CD4-positive, alpha-beta T cell treated with Interleukin-15 for 4 hours (primary cell): ENCODE results near the gene GPBAR1.

Experiments used
- DNase-seq: peaks from one replicate; pipeline ENCODE4 v3.0.0-alpha.2; 2020; ENCODE audit warnings: low spot score

Gene GPBAR1

GRCh38 chr2:218285604-218286003 is 24.8 kb downstream of the GPBAR1 start:
- no peak for DNase-seq

- peak; percentile 87 for DNase-seq
These were observed 26.0 kb downstream of the GPBAR1 start for GRCh38 chr2:218286570-218287459.

DNA sequence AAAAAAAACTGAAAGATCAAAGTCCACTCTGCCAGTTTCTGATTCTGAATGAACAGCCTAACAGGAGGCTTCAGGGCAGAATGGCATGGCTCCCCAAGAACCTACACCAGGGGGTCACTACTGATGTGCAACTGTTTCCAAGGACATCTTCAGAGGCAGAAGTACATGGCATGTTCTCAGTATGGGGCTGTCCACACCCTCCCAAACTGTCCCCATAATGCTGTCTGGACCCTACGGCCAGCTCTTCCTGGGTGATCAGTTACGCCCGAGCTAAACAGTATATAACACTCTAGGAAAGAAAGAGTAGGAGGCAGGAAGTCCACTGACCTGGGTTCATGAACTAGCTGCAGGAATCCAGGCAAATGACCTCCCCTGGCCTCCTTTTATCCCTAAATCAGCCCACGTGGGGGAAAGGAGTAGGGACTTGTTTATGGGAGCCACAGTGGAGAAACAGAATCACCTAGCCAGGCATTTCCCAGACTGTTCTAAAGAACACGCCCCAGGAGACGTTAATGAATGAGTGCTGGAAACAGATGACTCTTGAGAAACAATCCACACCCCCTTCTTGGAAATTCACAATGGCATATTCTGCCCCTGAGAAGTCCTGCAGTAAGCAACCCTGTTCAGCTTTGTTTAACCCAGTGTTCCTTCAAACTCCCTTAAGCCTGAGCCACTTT is 29.0 kb downstream of the GPBAR1 start:
- DNase-seq = no peak

- peak; percentile 62 for DNase-seq
These were observed 29.8 kb downstream of the GPBAR1 start for GRCh38 chr2:218290316-218291261.

GRCh38 chr2:218291318-218292047 is 30.7 kb downstream of the GPBAR1 start:
- no peak for DNase-seq

DNA sequence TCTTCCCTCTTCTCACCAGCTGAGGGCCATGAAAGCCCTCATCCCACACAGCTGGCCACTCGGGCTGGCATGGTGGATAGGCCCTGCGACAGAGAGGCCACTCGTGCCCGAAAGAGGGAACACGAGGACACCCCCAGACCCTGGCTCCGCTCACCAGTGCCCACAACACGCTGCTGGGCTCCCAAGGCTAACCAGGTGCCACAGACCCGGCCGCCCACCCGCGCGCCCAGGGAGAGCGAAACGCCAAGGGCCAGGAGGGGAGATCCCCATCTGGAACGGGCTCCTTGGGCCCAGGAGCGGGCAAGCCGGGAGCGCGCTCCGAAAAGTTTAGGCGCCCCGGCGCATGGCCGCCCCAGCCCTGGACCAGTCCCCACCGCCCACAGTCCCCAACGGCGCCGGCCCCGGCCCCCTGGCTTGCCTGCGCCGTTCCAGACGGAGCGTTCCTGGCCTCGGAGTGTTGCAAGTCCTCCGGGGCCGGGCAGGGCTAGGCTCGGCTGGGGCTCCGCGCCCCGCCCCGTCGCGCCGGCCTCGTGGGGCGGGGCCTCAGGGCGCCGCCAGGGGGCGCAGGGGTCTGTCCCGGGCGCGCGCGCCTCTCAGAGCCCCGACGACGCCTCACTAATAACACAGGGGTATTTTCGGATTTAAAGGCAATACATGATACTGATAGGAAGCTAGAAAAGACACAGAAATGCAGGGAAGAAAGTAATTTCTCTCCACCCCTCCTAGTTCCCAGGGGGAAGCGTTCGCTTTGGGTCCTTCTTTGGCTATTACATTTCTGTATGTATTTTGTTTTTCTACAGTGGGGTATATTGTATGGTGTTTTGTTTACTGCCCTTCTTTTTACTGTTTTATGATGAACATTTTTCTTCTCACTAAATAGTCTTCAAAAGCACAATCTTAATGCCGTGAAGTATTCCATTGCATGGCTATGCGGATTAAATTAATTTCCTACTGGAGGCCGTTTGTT is 31.5 kb downstream of the GPBAR1 start, which contains the start of gene TMBIM1:
TSS of gene TMBIM1 (minus strand) at position 456 of the 967 bp plus-strand sequence. CDS start 10,362 bp downstream, outside the sequence.
- peak; percentile 84 for DNase-seq

DNA sequence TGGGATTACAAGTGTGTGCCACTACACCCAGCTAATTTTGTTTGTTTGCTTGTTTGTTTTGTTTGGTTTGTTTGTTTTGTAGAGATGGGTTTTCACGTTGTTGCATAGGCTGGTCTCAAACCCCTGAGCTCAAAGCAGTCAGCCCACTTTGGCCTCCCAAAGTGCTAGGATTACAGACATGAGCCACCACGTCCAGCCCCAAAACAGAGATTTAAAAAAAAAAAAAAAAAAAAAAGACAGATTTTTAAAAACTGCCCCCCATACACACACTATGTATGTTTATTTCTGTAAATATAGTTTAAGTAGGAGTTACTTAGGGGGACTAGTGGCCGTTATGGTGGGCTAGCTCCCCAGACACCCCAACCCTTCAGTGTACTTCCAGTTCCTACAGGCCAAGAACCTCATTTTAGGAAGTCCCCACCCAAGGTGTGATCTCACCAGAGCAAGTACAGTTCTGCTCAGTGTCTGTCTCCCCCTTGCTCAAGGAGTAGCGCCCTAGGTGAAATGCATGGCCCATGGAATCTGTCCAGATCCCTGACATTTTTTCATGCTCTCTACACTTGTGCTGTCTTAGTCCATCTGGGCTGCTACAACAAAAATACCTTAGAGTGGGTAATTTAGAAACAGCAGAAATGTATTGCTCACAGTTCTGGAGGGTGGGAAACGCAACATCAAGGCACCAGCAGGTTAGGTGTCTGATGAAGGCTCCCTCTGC is 33.1 kb downstream of the GPBAR1 start:
- DNase-seq = no peak

- DNase-seq = no peak
These were observed 33.7 kb downstream of the GPBAR1 start for GRCh38 chr2:218294430-218295022.

- DNase-seq = no peak
These were observed 34.2 kb downstream of the GPBAR1 start for GRCh38 chr2:218295029-218295428.

DNA sequence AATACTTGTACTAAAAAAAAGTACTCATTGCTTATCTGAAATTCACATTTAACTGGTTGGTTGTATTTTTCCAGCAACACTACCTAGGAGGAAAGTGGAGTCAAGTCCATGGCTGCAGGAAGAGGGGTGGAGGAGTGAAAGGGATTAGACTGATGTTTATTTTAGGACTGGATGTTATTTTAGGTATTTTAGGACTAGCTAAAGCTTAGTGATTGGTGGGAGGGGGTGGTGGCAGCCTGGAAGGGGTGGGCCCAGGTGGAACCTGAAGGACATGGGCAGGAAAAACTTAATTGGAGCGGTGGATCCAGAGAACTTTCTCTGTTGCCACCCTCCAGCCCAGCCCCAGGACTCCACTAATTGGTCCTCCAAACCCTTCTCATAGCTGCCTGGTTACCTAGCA is 35.4 kb downstream of the GPBAR1 start:
- no peak for DNase-seq

GRCh38 chr2:218296847-218297246 is 36.0 kb downstream of the GPBAR1 start:
- DNase-seq = no peak

DNA sequence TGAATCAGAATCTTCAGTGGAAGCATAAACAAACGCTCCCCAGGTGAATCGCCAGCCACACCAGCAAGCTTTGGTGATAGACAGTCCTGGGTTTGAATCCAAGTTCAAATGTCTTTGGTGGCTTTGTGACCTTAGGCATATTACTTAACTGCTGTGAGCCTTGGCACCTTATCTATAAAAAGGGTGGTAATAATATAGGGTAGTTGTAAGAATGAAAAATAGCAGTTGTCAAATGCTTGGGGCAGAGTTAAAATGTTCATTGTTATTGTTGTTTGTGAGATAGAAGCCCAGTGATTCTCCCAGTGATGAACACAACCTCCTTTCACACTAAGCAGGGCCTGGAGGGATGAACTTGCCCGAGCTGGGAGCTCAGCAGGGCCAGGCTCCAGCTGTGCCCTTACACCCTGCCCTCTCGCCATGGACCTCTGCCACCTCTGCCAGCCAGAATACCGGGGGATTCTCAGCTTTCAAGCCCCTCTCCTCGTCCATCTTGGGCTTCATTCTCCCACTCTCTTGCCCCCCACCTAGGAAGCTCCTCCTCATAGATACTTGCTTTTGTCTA is 37.6 kb downstream of the GPBAR1 start:
- DNase-seq = no peak

DNA sequence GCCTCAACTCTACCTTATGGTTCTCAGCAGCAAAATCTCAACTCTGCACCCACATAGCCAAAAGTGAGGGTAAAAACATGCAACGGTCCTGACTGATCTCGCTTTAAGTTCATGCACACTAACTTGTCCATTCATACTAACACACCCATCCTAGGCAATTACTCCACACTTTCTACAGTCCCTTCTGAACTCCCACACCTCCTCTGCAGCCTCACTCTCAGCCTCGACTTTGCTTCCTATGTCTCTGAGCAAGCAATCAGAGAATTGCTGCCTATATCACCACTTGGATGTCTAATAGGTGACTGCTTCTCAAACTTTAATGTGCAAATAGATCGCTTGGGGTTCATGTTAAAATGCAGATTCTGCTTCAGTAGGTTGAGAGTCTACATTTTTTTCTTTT is 39.3 kb downstream of the GPBAR1 start:
- DNase-seq = no peak

DNA sequence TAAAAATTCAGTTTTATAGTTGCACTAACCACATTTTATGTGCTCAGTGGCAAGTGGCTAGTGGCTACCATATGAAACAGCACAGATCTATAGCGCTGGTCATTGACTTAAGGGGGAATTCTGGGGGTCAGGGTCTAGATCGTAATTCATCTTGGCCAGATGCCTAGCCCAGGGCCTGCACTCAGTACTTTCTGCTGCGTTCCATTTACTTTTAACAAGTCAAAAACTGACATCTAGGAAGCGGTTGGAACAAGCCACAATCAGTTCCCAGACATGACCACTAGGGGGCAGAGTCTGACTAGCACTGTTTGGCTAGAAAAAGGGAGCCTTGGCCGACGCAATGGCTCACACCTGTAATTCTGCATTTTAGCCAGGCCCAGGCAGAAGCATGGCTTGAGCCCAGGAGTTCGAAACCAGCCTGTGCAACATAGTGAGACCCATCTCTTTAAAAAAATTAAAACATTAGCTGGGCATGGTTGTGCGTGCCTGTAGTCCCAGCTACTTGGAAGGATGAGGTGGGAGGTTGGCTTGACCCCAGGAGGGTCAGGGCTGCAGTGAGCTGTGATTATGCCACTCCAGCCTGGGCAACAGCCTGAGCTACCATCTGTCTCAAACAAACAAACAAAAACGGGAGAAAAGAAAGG is 40.5 kb downstream of the GPBAR1 start:
- peak; percentile 93 for DNase-seq

DNA sequence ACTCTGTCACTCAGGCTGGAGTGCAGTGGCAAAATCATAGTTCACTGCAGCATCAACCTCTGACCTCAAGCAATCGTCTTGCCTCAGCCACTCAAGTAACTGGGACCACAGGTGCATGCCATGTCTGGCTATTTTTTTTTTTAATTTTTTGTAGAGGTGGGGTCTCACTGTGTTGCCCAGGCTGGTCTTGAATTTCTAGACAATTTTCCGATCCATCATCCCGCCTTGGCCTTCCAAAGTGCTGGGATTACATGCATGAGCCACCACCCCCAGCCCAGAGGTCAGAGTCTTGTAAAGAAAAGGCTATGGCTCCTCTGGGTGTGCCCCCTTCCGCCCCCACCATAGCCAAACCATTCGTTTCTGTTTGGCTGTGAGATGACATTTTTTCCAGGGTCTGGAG is 44.6 kb downstream of the GPBAR1 start:
- no peak for DNase-seq

DNA sequence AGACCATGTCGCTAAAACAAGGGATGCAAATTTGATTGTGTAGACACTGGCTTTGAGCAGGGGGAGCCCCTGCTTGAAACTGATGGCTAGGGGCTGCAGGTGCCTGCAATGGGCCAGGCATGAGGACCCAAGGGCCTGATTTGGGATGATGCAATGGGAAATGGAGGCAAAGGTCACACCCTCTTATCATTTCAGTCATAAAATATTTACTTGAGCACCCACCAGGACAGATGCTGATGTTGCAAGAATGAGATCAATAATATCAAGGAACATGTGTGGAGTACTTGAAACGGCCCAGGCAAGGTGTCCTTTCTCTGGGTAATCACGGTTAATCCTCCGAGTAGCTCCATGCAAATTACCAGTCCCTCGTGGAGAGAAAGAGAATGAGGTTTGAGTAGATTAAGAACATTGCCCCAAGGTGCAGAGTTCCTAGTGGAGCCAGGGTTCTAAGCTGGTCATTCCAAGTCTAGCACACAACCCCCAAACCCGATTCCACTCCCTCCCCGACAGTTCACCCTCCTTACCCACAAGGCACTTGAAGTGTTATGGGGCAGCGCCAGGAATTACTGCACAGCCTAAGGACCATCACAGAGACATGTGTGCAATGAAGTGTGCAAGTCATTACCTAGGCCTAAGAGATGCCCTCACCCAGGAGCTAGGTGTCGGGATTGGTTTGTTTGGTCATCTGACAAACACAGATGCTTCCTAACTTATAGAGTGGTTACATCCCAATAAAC is 45.5 kb downstream of the GPBAR1 start:
- no peak for DNase-seq

DNA sequence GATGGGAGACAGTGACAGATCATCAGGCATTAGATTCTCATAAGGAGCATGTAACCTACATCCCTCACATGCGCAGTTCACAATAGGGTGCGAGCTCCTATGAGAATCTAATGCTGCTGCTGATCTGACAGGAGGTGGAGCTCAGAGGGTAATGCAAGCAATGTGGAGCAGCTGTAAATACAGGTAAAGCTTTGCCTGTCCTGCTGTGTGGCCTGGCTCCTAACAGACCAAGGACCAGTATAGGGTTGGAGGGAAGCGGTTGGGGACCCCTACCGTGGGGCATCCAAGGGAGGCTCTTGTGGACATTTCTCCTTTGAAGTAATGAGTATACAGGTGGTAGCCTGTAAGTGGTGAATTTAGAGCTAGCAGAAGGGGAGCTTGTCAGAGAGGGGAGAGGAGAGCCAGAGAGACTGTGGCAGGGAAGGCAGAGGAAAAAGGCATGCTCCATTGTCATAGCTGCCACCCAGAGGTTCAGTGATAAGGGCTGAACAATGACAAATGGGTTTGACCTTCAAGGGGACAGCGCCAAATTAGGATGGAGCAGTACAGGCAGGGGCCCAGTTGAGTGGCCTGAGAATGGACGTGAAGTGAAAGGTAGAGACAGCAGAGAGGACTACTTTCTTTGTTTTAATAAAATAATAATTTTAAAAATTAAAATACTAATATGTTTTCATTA is 46.7 kb downstream of the GPBAR1 start:
- DNase-seq = no peak
